Muscle layer of duodenum (tissue), 2 donors: ENCODE data around the gene ERG28.

Experiments used
- H3K27ac ChIP-seq: one replicate; pipeline ENCODE4 v1.7.0; 2013; ENCODE audit warnings: mild to moderate bottlenecking, low read length
- H3K27me3 ChIP-seq: one replicate; pipeline ENCODE4 v1.7.0; 2013; ENCODE audit warnings: low read depth, mild to moderate bottlenecking, control low read depth, low read length
- H3K36me3 ChIP-seq, 2 donors: one replicate each; pipeline ENCODE4 v1.7.0; 2013; ENCODE audit warnings: low read length in 2 of 2, control low read depth in 1 of 2, mild to moderate bottlenecking in 1 of 2; ENCODE audit not compliant: insufficient read depth in 2 of 2, control insufficient read depth in 1 of 2
- H3K4me1 ChIP-seq, 2 donors: one replicate each; pipeline ENCODE4 v1.7.0; 2013; ENCODE audit warnings: low read length in 2 of 2, mild to moderate bottlenecking in 2 of 2, control low read depth in 1 of 2, moderate library complexity in 1 of 2; ENCODE audit not compliant: insufficient read depth in 2 of 2, control insufficient read depth in 1 of 2
- H3K4me3 ChIP-seq, 2 donors: one replicate each; pipeline ENCODE4 v1.7.0; 2013; ENCODE audit warnings: low read length in 2 of 2, low read depth in 1 of 2, mild to moderate bottlenecking in 1 of 2
- H3K9me3 ChIP-seq, 2 donors: one replicate each; pipeline ENCODE4 v1.7.0; 2013; ENCODE audit warnings: low read length in 2 of 2, control low read depth in 1 of 2, mild to moderate bottlenecking in 1 of 2; ENCODE audit not compliant: control insufficient read depth in 1 of 2
- donor health status: healthy.

Gene ERG28

DNA sequence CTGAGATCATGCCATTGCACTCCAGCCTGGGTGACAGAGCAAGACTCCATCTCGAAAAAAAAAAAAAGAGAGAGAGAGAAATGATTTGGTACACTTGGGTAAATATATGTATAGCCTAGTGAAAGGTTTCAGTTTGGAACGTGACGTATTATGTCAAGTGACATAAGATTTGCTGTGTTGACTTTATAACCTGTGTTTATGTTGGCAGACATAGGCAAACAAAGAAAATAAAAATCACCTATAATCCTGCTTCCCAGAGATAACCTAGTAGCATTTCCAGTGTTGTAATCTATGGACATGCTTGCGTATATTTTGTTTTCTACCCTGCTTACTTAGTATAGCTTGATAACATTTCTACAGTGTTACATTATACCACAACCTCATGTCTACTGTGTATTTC lies 16.7 kb downstream of the ERG28 start:
- Histone ChIP-seq H3K4me1 (peaks cover 0 to 5% of the 10 kb centered on the region in 2 donors), H3K9me3 (no peaks in the 10 kb centered on the region), H3K27ac (no peak overlapping the region), H3K27me3 (no peaks in the 10 kb centered on the region), H3K36me3 (peaks cover 12 to 13% of the 10 kb centered on the region in 2 donors), H3K4me3 (no peak overlapping the region)

- no peak overlapping the region for H3K4me3 ChIP-seq
- no peaks in the 10 kb centered on the region for H3K9me3 ChIP-seq
- H3K27ac ChIP-seq = no peak overlapping the region
- no peaks in the 10 kb centered on the region for H3K27me3 ChIP-seq
- peaks cover 5 to 10% of the 10 kb centered on the region in 2 donors for H3K36me3 ChIP-seq
- no peaks in the 10 kb centered on the region for H3K4me1 ChIP-seq
These were observed 19.8 kb downstream of the ERG28 start for GRCh38 chr14:75640876-75641275.

- Histone ChIP-seq H3K4me3 (no peak overlapping the region), H3K27ac (no peak overlapping the region), H3K4me1 (no peaks in the 10 kb centered on the region), H3K9me3 (no peaks in the 10 kb centered on the region), H3K27me3 (no peaks in the 10 kb centered on the region), H3K36me3 (peaks cover 5% of the 10 kb centered on the region in 2 donors)
These were observed 24.5 kb downstream of the ERG28 start for GRCh38 chr14:75636100-75636692.

- Histone ChIP-seq H3K4me3 (no peak overlapping the region), H3K27me3 (no peaks in the 10 kb centered on the region), H3K36me3 (peaks cover 0 to 5% of the 10 kb centered on the region in 2 donors), H3K4me1 (no peaks in the 10 kb centered on the region), H3K9me3 (no peaks in the 10 kb centered on the region), H3K27ac (no peak overlapping the region)
These were observed 25.8 kb downstream of the ERG28 start for GRCh38 chr14:75634848-75635247.

- Histone ChIP-seq H3K36me3 (no peaks in the 10 kb centered on the region), H3K27ac (no peak overlapping the region), H3K4me1 (no peaks in the 10 kb centered on the region), H3K9me3 (no peaks in the 10 kb centered on the region), H3K4me3 (no peak overlapping the region), H3K27me3 (no peaks in the 10 kb centered on the region)
These were observed 29.2 kb downstream of the ERG28 start for GRCh38 chr14:75631453-75631831.

DNA sequence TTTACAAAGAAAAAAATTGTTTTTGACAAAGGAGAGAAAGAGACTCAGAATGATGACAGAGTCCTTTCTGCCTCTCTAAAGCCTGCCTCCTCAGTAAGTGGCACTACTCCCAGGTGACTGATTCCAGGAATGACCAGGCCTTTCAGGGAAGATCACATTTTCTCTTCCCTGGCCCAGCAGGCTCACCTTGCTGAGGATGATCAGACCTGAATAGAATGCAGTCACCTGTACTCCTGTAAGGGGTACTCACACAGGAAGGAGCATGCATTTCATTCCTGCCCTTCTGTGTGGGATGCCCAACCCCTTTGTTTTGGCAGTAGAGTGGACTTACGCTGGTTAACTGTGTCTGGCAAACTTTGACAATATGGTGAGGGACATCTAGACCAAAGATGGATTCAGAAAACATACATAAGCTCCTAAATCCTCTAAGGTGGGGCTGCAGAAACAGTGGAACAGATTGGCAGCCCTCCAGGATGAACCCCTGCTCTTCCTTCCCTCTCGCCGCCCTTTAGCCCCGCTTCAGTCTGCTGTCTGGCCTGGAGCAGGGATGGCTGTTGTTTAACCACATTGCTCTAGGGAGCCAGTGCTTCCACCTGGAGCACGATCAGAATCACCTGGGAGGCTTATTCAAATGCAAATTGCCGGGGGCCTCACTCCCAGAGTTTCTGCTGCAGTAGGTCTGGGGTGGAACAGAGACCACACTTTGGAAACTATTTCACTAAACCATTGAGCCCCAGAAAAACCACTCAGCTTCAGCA lies 29.8 kb downstream of the ERG28 start:
- H3K4me1 ChIP-seq = no peaks in the 10 kb centered on the region
- H3K27me3 ChIP-seq = no peaks in the 10 kb centered on the region
- H3K4me3 ChIP-seq = no peak overlapping the region
- H3K9me3 ChIP-seq = no peaks in the 10 kb centered on the region
- H3K27ac ChIP-seq = no peak overlapping the region
- H3K36me3 ChIP-seq = no peaks in the 10 kb centered on the region

DNA sequence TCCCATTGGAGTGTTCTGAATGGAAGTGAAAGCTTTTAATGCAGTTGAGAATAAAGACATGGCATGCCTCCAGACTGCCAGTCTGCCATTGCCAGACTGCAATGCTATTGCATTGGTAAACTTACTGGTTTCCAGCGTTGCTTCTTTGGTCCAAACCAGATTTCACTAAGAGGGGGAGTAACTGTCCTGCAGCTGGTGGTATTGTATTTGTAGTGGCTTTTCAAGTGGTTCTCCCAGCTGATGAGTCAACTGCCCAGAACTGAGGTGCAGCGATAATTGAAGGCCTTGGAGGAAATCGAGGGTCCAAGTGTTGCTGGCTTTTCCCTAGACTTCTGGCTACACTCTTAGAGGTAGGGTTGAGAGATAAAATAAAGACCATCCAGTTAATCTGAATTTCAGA lies 31.9 kb downstream of the ERG28 start:
- no peaks in the 10 kb centered on the region for H3K4me1 ChIP-seq
- H3K36me3 ChIP-seq = no peaks in the 10 kb centered on the region
- no peaks in the 10 kb centered on the region for H3K9me3 ChIP-seq
- H3K27me3 ChIP-seq = no peaks in the 10 kb centered on the region
- H3K27ac ChIP-seq = no peak overlapping the region
- H3K4me3 ChIP-seq = no peak overlapping the region

- H3K4me1 ChIP-seq = no peaks in the 10 kb centered on the region
- no peaks in the 10 kb centered on the region for H3K27me3 ChIP-seq
- no peaks in the 10 kb centered on the region for H3K9me3 ChIP-seq
- no peak overlapping the region for H3K27ac ChIP-seq
- H3K4me3 ChIP-seq = no peak overlapping the region
- H3K36me3 ChIP-seq = no peaks in the 10 kb centered on the region
These were observed 33.3 kb downstream of the ERG28 start for GRCh38 chr14:75627406-75627805.

- H3K27ac ChIP-seq = no peak overlapping the region
- no peaks in the 10 kb centered on the region for H3K4me1 ChIP-seq
- H3K36me3 ChIP-seq = no peaks in the 10 kb centered on the region
- no peak overlapping the region for H3K4me3 ChIP-seq
- H3K9me3 ChIP-seq = no peaks in the 10 kb centered on the region
- H3K27me3 ChIP-seq = no peaks in the 10 kb centered on the region
These were observed 33.8 kb downstream of the ERG28 start for GRCh38 chr14:75626863-75627262.

DNA sequence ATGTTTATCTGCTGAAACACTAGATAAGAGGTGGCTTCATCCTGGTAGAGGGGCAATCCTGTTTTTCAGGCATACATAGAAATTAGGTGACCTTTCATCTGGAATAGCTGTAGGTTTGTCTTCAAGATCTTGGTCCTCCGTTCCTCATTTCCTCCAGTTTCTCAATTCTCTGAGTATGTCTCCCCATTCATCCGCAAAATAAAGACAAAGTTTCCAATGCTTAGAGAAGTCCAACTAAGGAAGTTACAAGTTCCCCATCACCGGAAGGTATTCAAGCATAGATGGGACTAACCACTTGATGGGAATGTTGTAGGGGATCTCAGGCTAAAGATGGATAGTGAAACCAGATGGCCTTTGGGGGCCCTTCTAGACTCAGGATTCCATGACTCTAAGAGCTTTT lies 34.3 kb downstream of the ERG28 start:
- no peaks in the 10 kb centered on the region for H3K36me3 ChIP-seq
- H3K4me1 ChIP-seq = no peaks in the 10 kb centered on the region
- H3K27me3 ChIP-seq = no peaks in the 10 kb centered on the region
- no peak overlapping the region for H3K27ac ChIP-seq
- no peak overlapping the region for H3K4me3 ChIP-seq
- no peaks in the 10 kb centered on the region for H3K9me3 ChIP-seq

- Histone ChIP-seq H3K4me1 (no peaks in the 10 kb centered on the region), H3K9me3 (no peaks in the 10 kb centered on the region)
These were observed 35.6 kb downstream of the ERG28 start for GRCh38 chr14:75625034-75625433.

GRCh38 chr14:75619548-75619947 lies 41.1 kb downstream of the ERG28 start:
- H3K27ac ChIP-seq = no peak overlapping the region
- H3K9me3 ChIP-seq = no peaks in the 10 kb centered on the region
- H3K4me3 ChIP-seq = no peak overlapping the region
- H3K36me3 ChIP-seq = no peaks in the 10 kb centered on the region
- no peaks in the 10 kb centered on the region for H3K4me1 ChIP-seq
- H3K27me3 ChIP-seq = no peaks in the 10 kb centered on the region

More at GRCh38 chr14:75625034-75625433, 35.6 kb downstream of the ERG28 start:
- no peak overlapping the region for H3K27ac ChIP-seq
- H3K36me3 ChIP-seq = no peaks in the 10 kb centered on the region
- H3K27me3 ChIP-seq = no peaks in the 10 kb centered on the region
- H3K4me3 ChIP-seq = no peak overlapping the region
